K562 (cell line): ENCODE results near the gene SCAMP3. TPM values are rescaled to one million over a fixed set of nuclear protein-coding genes. Genes with fewer than 3 reads are reported as not detected.
A peak's percentile ranks its signal among the peaks of the same experiment; 100 is the strongest.

ENCODE experiments used
- ASH1L ChIP-seq: fragments of 450-650 bp; IDR thresholded peaks from 2 replicates; pipeline ENCODE4 v1.6.1; 2018; ENCODE audit warnings: borderline replicate concordance, mild to moderate bottlenecking, low read depth; ENCODE audit not compliant: partially characterized antibody
- ATF1 ChIP-seq, 2 experiments: fragments of 450-650 bp in 1 of 2; IDR thresholded peaks; 2 replicates each; pipeline ENCODE4 v1.6.1; 2016; ENCODE audit warnings: missing compliant biosample characterization in 1 of 2, missing genetic modification characterization in 1 of 2
- ATF7 ChIP-seq: fragments of 450-650 bp; IDR thresholded peaks from 2 replicates; pipeline ENCODE4 v1.7.1; 2014; ENCODE audit warnings: mild to moderate bottlenecking, moderate library complexity
- EGR1 ChIP-seq: fragments of 450-650 bp; conservative IDR thresholded peaks from 2 replicates; pipeline ENCODE4 v1.6.1; 2017; ENCODE audit warnings: mild to moderate bottlenecking
- FOXK2 ChIP-seq, 2 experiments: fragments of 450-650 bp; IDR thresholded peaks in 1 of 2; conservative IDR thresholded peaks in 1 of 2; 2 replicates each; pipeline ENCODE4 v1.6.1; 2016; ENCODE audit warnings: low read depth in 2 of 2, mild to moderate bottlenecking in 1 of 2
- FOXP1 ChIP-seq: sonication (generic); formaldehyde crosslinking; IDR thresholded peaks from 2 replicates; pipeline ENCODE4 v1.8.0; 2022; ENCODE audit warnings: mild to moderate bottlenecking, missing genetic modification reagents
- KLF6 ChIP-seq: fragments of 250-450 bp; sonication (Bioruptor Pico); IDR thresholded peaks from 2 replicates; pipeline ENCODE4 v1.4.0; 2020; ENCODE audit warnings: mild to moderate bottlenecking, moderate library complexity, borderline replicate concordance
- PPARD ChIP-seq: fragments of 250-450 bp; sonication (Bioruptor Pico); IDR thresholded peaks from 2 replicates; pipeline ENCODE4 v1.8.0; 2022; ENCODE audit warnings: inconsistent platforms, mild to moderate bottlenecking, moderate library complexity
- RBBP5 ChIP-seq: fragments of 200-600 bp; sonication (generic); IDR thresholded peaks from 2 replicates; pipeline ENCODE4 v1.6.1; 2012; ENCODE audit warnings: borderline replicate concordance, mild to moderate bottlenecking, low read length, control low read depth, inconsistent platforms; ENCODE audit not compliant: insufficient read depth, poor library complexity, severe bottlenecking
- SOX6 ChIP-seq: fragments of 450-650 bp; IDR thresholded peaks from 2 replicates; pipeline ENCODE4 v1.6.1; 2014; ENCODE audit warnings: mild to moderate bottlenecking
- ZBTB7A ChIP-seq: IDR thresholded peaks from 2 replicates; pipeline ENCODE4 v1.6.1; 2011; ENCODE audit warnings: low read depth, mild to moderate bottlenecking, low read length, moderate library complexity, borderline replicate concordance; ENCODE audit not compliant: control insufficient read depth
- polyA plus RNA-seq, 8 experiments: library from polyadenylated mRNA; depleted of rRNA in 4 of 8; stranded (reverse) in 5 of 8; unstranded in 3 of 8; fragments of >200 nt; fragmentation: Nextera tagmentation in 2 of 8; fragmentation: Illumina TruSeq in 1 of 8; extraction: Ambion mirVana in 2 of 8; extraction: Trizol in 1 of 8; gene quantifications; 2 replicates each; pipeline versions ENCODE4 v1.2.1 to v1.2.3, GENCODE V29; 2011 to 2014; ENCODE audit warnings: inconsistent platforms in 1 of 8, missing spikeins in 1 of 8
- total RNA-seq, 7 experiments: library from RNA; depleted of rRNA in 6 of 7; stranded (reverse); fragments of >200 nt in 6 of 7; fragmentation: Illumina TruSeq in 2 of 7; extraction: Trizol in 2 of 7; gene quantifications; 2 replicates each; pipeline versions ENCODE4 v1.2.1 to v1.2.3, GENCODE V29; 2011 to 2021; ENCODE audit warnings: low replicate concordance in 1 of 7
- TF ChIP-seq, protein P1 (sequence below), 2 experiments: fragments of 450-650 bp; conservative IDR thresholded peaks; 2 replicates each; pipeline ENCODE4 v1.6.1; 2017; ENCODE audit warnings: mild to moderate bottlenecking in 2 of 2, moderate library complexity in 2 of 2
- TF ChIP-seq, protein P2 (sequence below): fragments of 450-650 bp; formaldehyde crosslinking; IDR thresholded peaks from 2 replicates; pipeline ENCODE4 v1.4.0; 2020; ENCODE audit warnings: mild to moderate bottlenecking, mixed read lengths
- TF ChIP-seq, protein P3 (sequence below), 2 experiments: IDR thresholded peaks; 2 replicates each; pipeline ENCODE4 v1.6.1; 2012; ENCODE audit warnings: improper control_type of control experiment in 2 of 2, low read depth in 2 of 2, low read length in 2 of 2, borderline replicate concordance in 1 of 2
- TF ChIP-seq, protein P4 (sequence below): sonication (generic); formaldehyde crosslinking; IDR thresholded peaks from 2 replicates; pipeline ENCODE4 v1.8.1; 2023; ENCODE audit warnings: mild to moderate bottlenecking, missing genetic modification reagents, moderate library complexity
- TF ChIP-seq, protein P5 (sequence below): sonication (generic); formaldehyde crosslinking; IDR thresholded peaks from 2 replicates; pipeline ENCODE4 v1.8.0; 2022; ENCODE audit warnings: mild to moderate bottlenecking, missing genetic modification reagents

The SCAMP3 gene
- total and polyA plus RNA-seq, 9 of the 15 experiments (the other 6 are each of a cell fraction or from before 2014, with no cell fraction given) = 14.2 to 131 (median 86.1) TPM

DNA sequence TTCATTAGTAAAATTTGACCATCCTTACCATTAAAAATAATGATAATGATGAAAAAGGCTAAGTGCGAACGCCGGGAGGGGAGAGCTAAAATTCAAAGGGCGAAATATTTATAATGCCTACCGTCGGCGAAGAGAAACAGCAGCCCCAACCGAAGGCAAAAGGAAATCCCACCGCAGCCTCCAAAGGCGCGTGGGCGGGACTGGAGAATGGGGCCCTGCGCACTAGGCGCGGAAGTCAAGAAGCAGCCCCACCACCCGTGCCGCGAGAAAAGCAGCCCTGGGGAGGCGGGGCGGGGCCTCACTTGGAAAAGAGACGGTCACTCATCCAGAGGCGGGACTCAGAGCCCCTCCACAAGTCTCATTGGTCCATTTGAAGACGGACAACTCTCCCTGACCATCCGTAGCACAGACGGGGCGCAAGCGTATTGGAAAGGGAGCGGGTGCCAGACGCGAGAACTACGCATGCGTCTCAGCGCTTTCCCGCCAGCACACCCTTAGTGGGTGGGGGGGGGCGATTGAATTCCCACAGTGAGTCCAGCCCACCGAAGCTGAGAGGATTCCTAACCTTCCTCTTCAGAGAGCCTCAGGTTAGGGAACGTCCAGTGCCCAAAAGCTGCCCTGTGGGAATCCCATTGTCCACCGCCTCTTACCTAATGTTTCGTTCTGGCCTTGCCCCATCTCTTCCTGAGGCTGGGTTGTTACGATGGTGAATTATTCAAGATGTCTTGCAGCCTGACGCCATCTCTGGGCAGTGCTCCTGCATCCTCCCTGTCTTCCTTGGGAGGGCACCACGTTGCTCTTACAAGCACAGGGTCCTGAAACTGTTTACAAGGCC is 34.7 kb downstream of the SCAMP3 start (continued):
- TF ChIP-seq, protein P1, sequence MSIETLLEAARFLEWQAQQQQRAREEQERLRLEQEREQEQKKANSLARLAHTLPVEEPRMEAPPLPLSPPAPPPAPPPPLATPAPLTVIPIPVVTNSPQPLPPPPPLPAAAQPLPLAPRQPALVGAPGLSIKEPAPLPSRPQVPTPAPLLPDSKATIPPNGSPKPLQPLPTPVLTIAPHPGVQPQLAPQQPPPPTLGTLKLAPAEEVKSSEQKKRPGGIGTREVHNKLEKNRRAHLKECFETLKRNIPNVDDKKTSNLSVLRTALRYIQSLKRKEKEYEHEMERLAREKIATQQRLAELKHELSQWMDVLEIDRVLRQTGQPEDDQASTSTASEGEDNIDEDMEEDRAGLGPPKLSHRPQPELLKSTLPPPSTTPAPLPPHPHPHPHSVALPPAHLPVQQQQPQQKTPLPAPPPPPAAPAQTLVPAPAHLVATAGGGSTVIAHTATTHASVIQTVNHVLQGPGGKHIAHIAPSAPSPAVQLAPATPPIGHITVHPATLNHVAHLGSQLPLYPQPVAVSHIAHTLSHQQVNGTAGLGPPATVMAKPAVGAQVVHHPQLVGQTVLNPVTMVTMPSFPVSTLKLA (conservative IDR thresholded peaks at IDR 0.05) = peak; percentile 68 to 72; a peak in 2 of 4 replicates
- TF ChIP-seq ATF1 (CRISPR knock-in tag; IDR thresholded peaks at IDR 0.05) = no peak
- TF ChIP-seq ATF1 (tag; IDR thresholded peaks at IDR 0.05) = peak; percentile 30; the same call in 1 of the 2 replicates
- TF ChIP-seq, protein P2, sequence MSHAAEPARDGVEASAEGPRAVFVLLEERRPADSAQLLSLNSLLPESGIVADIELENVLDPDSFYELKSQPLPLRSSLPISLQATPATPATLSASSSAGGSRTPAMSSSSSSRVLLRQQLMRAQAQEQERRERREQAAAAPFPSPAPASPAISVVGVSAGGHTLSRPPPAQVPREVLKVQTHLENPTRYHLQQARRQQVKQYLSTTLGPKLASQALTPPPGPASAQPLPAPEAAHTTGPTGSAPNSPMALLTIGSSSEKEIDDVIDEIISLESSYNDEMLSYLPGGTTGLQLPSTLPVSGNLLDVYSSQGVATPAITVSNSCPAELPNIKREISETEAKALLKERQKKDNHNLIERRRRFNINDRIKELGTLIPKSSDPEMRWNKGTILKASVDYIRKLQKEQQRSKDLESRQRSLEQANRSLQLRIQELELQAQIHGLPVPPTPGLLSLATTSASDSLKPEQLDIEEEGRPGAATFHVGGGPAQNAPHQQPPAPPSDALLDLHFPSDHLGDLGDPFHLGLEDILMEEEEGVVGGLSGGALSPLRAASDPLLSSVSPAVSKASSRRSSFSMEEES (CRISPR knock-in tag) = peak; percentile 18; the same call in 1 of the 2 replicates
- TF ChIP-seq SOX6 = no peak
- peak; percentile 89 for TF ChIP-seq ASH1L
- 0 out of 2 replicates have a peak, but pooled peaks have one; percentile 41 for TF ChIP-seq PPARD (CRISPR knock-in tag)
- peak; percentile 6 to 16; a peak in 1 of 4 replicates for TF ChIP-seq FOXK2 (conservative IDR thresholded peaks at IDR 0.05 in 1 of 2, IDR thresholded peaks at IDR 0.05 in 1 of 2; ENCODE audit: low read depth in 2 of 2)
- TF ChIP-seq, protein P3, sequence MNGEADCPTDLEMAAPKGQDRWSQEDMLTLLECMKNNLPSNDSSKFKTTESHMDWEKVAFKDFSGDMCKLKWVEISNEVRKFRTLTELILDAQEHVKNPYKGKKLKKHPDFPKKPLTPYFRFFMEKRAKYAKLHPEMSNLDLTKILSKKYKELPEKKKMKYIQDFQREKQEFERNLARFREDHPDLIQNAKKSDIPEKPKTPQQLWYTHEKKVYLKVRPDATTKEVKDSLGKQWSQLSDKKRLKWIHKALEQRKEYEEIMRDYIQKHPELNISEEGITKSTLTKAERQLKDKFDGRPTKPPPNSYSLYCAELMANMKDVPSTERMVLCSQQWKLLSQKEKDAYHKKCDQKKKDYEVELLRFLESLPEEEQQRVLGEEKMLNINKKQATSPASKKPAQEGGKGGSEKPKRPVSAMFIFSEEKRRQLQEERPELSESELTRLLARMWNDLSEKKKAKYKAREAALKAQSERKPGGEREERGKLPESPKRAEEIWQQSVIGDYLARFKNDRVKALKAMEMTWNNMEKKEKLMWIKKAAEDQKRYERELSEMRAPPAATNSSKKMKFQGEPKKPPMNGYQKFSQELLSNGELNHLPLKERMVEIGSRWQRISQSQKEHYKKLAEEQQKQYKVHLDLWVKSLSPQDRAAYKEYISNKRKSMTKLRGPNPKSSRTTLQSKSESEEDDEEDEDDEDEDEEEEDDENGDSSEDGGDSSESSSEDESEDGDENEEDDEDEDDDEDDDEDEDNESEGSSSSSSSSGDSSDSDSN (IDR thresholded peaks at IDR 0.05; ENCODE audit: borderline replicate concordance in 1 of 2, low read depth in 2 of 2, low read length in 2 of 2) = 0 out of 4 replicates have a peak, but pooled peaks of 1 of the 2 experiments have one; percentile 49
- 0 out of 2 replicates have a peak, but pooled peaks have one; percentile 3 for TF ChIP-seq KLF6
- TF ChIP-seq, protein P4, sequence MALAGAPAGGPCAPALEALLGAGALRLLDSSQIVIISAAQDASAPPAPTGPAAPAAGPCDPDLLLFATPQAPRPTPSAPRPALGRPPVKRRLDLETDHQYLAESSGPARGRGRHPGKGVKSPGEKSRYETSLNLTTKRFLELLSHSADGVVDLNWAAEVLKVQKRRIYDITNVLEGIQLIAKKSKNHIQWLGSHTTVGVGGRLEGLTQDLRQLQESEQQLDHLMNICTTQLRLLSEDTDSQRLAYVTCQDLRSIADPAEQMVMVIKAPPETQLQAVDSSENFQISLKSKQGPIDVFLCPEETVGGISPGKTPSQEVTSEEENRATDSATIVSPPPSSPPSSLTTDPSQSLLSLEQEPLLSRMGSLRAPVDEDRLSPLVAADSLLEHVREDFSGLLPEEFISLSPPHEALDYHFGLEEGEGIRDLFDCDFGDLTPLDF (CRISPR knock-in tag) = peak; percentile 89
- TF ChIP-seq, protein P5, sequence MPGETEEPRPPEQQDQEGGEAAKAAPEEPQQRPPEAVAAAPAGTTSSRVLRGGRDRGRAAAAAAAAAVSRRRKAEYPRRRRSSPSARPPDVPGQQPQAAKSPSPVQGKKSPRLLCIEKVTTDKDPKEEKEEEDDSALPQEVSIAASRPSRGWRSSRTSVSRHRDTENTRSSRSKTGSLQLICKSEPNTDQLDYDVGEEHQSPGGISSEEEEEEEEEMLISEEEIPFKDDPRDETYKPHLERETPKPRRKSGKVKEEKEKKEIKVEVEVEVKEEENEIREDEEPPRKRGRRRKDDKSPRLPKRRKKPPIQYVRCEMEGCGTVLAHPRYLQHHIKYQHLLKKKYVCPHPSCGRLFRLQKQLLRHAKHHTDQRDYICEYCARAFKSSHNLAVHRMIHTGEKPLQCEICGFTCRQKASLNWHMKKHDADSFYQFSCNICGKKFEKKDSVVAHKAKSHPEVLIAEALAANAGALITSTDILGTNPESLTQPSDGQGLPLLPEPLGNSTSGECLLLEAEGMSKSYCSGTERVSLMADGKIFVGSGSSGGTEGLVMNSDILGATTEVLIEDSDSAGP (CRISPR knock-in tag) = peak; percentile 39; the same call in 1 of the 2 replicates
- TF ChIP-seq RBBP5 = no peak
- TF ChIP-seq ATF7 = peak; percentile 69; the same call in 1 of the 2 replicates
- TF ChIP-seq FOXP1 (CRISPR knock-in tag) = peak; percentile 3; the same call in 1 of the 2 replicates
- peak; percentile 63; the same call in 1 of the 2 replicates for TF ChIP-seq ZBTB7A
- TF ChIP-seq EGR1 = peak; percentile 97
